ENCODE data around the gene KCNMA1. TPM values are rescaled to one million over a fixed set of nuclear protein-coding genes. Genes with fewer than 3 reads are reported as not detected.

The KCNMA1 gene
- total and polyA plus RNA-seq, 10 of the 15 experiments (the other 5 are each of a cell fraction or from before 2014, with no cell fraction given), result 8.5 to 77.0 (median 21.3) TPM

DNA sequence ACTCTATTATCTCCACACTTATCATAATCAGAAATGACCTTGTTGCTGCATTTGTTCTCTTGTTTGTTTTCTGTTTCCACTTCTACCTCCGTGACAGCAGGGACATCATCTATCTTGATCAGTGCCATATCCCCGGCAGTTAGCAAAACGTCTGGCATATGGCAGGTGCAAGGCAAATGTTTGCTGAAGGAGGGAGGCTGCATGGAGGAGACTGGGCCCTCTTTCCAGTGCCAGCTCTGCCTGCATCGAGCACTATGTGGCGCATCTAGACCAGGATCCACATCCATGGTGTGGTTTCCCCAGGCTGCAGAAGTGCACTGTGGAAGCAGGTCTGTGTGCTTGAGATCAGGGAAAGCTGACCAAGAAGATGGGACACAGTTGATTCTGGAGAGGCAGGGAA lies 181.2 kb downstream of the KCNMA1 start:
- Histone ChIP-seq H2AFZ (ENCODE audit: control insufficient read depth, low read depth, low read length) (no peak overlapping the region), H3K27me3 (replicated peaks in 1 of 2; ENCODE audit: control insufficient read depth in 2 of 2, insufficient read depth in 2 of 2, low read length in 1 of 2) (no peaks in the 10 kb centered on the region), H3K4me3 (no peak overlapping the region), H3K4me1 (ENCODE audit: control insufficient read depth, insufficient read depth, low read length) (no peaks in the 10 kb centered on the region; the same call in 1 of the 2 replicates), H3K4me2 (ENCODE audit: control insufficient read depth, insufficient read depth) (no peak overlapping the region), H3K9ac (ENCODE audit: control insufficient read depth, insufficient read depth, low read length) (no peak overlapping the region), H3K79me2 (ENCODE audit: control insufficient read depth, insufficient read depth, low read length) (no peaks in the 10 kb centered on the region), H3K36me3 (ENCODE audit: control insufficient read depth in 2 of 2, insufficient read depth in 2 of 2, low read length in 1 of 2) (no peaks in the 10 kb centered on the region), H3K27ac (ENCODE audit: control insufficient read depth, insufficient read depth) (no peak overlapping the region), H3K9me3 (replicated peaks; ENCODE audit: control insufficient read depth, insufficient read depth, low read length) (no peaks in the 10 kb centered on the region), H4K20me1 (ENCODE audit: control insufficient read depth, insufficient read depth) (no peaks in the 10 kb centered on the region)
- intact Hi-C loops (cut with micrococcal nuclease; ENCODE audit: unreplicated experiment) (no loop called here), in situ Hi-C loops (cut with MboI) (no loop called here)
- CTCF ChIA-PET, result interaction anchor here (1.1 to 1.7 kb wide), 5 partner anchors 147 to 255 kb away, joined by 3 to 5 read pairs (median 3); no protein-coding TSS in a partner anchor
- 40% methylated on average over 5 of the region's 5 CpGs for WGBS (ENCODE audit: insufficient coverage, insufficient replicate concordance, low lambda C conversion rate, missing lambda C conversion rate)
- ATAC-seq (no peak), FAIRE-seq (no peak), DNase-seq (ENCODE audit: low read depth, low spot score) (no peak)
- POLR2A ChIA-PET, result no interaction called here
- no TSS peak for BruUV-seq (replicated peaks)
- SMC1A ChIA-PET (ENCODE audit: uncharacterized antibody, unreplicated experiment), result interaction anchor here (0.6 to 2.5 kb wide), 6 partner anchors 47 to 206 kb away, joined by 3 to 8 read pairs (median 4); no protein-coding TSS in a partner anchor
- peak; percentile 68 for TF ChIP-seq RAD21 (IDR thresholded peaks at IDR 0.05; ENCODE audit: insufficient read depth, low read depth, low read length)
- TF ChIP-seq, protein P1, sequence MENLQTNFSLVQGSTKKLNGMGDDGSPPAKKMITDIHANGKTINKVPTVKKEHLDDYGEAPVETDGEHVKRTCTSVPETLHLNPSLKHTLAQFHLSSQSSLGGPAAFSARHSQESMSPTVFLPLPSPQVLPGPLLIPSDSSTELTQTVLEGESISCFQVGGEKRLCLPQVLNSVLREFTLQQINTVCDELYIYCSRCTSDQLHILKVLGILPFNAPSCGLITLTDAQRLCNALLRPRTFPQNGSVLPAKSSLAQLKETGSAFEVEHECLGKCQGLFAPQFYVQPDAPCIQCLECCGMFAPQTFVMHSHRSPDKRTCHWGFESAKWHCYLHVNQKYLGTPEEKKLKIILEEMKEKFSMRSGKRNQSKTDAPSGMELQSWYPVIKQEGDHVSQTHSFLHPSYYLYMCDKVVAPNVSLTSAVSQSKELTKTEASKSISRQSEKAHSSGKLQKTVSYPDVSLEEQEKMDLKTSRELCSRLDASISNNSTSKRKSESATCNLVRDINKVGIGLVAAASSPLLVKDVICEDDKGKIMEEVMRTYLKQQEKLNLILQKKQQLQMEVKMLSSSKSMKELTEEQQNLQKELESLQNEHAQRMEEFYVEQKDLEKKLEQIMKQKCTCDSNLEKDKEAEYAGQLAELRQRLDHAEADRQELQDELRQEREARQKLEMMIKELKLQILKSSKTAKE (IDR thresholded peaks at IDR 0.05; ENCODE audit: low read depth, poor library complexity, severe bottlenecking), result no peak
- TF ChIP-seq, protein P2, sequence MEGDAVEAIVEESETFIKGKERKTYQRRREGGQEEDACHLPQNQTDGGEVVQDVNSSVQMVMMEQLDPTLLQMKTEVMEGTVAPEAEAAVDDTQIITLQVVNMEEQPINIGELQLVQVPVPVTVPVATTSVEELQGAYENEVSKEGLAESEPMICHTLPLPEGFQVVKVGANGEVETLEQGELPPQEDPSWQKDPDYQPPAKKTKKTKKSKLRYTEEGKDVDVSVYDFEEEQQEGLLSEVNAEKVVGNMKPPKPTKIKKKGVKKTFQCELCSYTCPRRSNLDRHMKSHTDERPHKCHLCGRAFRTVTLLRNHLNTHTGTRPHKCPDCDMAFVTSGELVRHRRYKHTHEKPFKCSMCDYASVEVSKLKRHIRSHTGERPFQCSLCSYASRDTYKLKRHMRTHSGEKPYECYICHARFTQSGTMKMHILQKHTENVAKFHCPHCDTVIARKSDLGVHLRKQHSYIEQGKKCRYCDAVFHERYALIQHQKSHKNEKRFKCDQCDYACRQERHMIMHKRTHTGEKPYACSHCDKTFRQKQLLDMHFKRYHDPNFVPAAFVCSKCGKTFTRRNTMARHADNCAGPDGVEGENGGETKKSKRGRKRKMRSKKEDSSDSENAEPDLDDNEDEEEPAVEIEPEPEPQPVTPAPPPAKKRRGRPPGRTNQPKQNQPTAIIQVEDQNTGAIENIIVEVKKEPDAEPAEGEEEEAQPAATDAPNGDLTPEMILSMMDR (IDR thresholded peaks at IDR 0.05 in 2 of 3, conservative IDR thresholded peaks at IDR 0.05 in 1 of 3; ENCODE audit: control insufficient read depth in 2 of 3, extremely low read depth in 1 of 3, insufficient read depth in 1 of 3, low read depth in 3 of 3, low read length in 3 of 3), result peak in 2 of 3 experiments; percentile 7 to 24; a peak in 1 of 6 replicates
- TF ChIP-seq, protein P3, sequence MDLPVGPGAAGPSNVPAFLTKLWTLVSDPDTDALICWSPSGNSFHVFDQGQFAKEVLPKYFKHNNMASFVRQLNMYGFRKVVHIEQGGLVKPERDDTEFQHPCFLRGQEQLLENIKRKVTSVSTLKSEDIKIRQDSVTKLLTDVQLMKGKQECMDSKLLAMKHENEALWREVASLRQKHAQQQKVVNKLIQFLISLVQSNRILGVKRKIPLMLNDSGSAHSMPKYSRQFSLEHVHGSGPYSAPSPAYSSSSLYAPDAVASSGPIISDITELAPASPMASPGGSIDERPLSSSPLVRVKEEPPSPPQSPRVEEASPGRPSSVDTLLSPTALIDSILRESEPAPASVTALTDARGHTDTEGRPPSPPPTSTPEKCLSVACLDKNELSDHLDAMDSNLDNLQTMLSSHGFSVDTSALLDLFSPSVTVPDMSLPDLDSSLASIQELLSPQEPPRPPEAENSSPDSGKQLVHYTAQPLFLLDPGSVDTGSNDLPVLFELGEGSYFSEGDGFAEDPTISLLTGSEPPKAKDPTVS (IDR thresholded peaks at IDR 0.05; ENCODE audit: low read depth, low read length), result no peak
- RAD21 ChIA-PET (ENCODE audit: unreplicated experiment), result interaction anchor here (0.9 to 1.8 kb wide), 2 partner anchors 185 to 256 kb away, joined by 4 to 5 read pairs; no protein-coding TSS in a partner anchor
